Measurements from ENCODE around the gene GIPC2.
"Not testable (repeated sequence)": the region's sequence is repeated elsewhere in the genome, so short reads cannot be mapped to it uniquely, and the experiment has no call there.

DNA sequence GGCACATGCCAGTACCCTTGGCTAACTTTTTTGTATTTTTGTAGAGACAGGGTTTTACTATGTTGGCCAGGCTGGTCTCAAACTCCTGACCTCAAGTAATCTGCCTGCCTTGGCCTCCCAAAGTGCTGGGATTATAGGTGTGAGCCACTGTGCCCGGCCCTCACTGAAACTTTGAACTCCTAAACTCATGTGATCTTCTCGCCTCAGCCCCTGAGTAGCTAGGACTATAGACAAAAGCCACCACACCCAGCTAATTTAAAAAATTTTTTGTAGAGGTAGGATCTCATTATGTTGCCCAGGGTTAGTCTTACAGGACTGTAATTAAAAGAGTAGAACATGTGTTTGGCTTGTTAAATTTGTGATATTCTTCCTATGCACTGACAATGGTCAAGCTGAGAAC, 19.1 kb downstream of the GIPC2 start:
- TF ChIP-seq, protein P1, sequence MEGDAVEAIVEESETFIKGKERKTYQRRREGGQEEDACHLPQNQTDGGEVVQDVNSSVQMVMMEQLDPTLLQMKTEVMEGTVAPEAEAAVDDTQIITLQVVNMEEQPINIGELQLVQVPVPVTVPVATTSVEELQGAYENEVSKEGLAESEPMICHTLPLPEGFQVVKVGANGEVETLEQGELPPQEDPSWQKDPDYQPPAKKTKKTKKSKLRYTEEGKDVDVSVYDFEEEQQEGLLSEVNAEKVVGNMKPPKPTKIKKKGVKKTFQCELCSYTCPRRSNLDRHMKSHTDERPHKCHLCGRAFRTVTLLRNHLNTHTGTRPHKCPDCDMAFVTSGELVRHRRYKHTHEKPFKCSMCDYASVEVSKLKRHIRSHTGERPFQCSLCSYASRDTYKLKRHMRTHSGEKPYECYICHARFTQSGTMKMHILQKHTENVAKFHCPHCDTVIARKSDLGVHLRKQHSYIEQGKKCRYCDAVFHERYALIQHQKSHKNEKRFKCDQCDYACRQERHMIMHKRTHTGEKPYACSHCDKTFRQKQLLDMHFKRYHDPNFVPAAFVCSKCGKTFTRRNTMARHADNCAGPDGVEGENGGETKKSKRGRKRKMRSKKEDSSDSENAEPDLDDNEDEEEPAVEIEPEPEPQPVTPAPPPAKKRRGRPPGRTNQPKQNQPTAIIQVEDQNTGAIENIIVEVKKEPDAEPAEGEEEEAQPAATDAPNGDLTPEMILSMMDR (IDR thresholded peaks at IDR 0.05 in 4 of 5, conservative IDR thresholded peaks at IDR 0.05 in 1 of 5), result not testable (repeated sequence)
- TF ChIP-seq POLR2A (IDR thresholded peaks at IDR 0.05), result not testable (repeated sequence)

Measured in gastrocnemius medialis (tissue), 4 donors.